HG03103 (cell line): ENCODE measurements around the gene ARHGEF16.

Experiments
- ATAC-seq: cut with Tn5 transposase; IDR thresholded peaks from one replicate; pipeline ENCODE4 v1.9.1; 2021; ENCODE audit warnings: low read depth; ENCODE audit not compliant: unreplicated experiment

The ARHGEF16 gene

DNA sequence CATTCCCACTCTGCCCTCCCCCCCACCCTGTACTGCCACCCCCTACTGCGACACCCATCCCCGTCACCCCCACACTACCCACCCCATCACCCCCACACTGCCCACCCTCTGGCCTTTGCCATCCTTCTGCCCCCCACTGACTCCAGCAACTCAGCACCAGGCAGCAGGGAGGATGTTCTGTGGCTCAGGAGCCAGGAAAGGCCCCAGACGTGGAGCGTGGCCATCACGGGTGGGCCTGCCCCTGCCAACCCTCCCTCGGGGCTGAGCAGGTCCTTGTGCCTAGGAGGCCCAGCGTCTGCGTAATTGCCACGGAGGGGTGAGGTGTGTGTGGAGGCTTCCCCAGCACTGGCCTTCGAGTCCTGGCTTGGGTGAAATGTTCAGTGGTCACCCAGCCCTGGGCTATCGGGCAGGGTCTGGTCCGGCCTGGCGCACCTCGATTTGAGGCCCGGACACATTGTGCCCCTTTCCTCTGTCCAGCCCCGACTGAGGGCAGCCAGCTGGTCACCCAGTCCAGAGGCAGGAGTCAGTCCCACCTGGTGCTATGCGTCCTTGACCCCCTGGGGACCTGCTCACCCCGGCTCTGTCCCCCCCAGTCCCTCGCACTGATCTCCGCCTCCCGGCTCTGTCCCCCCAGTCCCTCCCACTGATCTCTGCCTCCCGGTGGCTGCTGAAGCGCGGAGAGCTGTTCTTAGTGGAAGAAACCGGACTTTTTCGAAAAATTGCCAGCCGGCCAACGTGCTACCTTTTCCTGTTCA, 23.0 kb downstream of the ARHGEF16 start:
- no peak for ATAC-seq

DNA sequence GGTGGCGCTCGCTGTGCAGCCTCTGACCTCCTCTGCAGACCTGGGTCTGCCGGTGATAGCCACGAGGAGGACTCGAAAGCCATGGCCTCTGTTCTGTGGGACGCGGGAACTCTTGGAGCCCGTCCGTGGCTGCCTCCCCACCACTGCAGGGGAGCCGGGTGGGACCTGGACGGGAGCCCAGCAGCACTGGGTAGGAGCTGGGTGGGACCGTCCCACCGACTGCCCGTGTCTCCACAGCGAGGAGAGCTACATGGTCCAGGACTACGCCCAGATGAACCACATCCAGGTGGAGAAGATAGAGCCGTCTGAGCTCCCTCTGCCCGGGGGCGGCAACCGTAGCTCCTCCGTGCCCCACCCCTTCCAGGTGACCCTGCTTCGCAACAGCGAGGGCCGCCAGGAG, 23.7 kb downstream of the ARHGEF16 start:
- ATAC-seq, result no peak

DNA sequence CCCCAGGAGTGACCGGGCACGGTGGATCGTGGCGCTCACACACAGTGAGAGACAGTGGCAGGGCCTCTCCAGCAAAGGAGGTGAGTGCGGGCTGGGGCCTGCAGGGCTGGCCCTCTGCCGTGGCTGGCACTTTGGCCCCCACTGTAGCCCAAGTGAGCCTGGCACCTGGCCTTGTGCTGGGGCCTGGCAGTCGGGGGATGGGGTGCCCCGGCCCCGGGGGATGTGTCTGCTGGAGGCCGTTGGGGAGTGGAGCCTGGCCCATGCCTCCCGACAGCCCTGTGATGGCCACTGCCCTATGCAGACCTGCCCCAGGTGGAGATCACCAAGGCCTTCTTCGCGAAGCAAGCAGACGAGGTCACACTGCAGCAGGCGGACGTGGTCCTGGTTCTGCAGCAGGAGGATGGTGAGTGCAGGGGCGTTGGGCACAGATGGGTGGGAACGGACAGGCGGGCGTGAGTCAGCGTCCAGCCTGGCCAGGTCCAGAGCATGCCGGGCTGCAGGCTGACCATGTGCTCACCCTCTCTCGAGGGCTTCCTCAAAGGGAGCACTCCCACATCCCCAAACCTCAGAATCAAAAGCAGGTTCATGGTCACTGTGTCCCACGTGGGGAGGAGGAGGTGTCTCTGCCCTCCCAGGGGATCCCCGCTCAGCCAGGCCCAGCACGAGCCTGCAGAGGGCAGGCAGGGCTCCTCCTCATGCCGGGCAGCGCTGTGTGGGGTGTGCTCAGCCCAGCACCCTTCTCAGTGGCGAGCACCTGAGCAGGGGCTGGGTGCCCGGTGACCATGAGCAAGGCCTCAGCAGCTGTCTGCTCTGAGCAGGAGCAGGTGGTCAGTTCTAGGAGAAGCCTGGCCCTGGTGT, 25.3 kb downstream of the ARHGEF16 start:
- no peak for ATAC-seq

DNA sequence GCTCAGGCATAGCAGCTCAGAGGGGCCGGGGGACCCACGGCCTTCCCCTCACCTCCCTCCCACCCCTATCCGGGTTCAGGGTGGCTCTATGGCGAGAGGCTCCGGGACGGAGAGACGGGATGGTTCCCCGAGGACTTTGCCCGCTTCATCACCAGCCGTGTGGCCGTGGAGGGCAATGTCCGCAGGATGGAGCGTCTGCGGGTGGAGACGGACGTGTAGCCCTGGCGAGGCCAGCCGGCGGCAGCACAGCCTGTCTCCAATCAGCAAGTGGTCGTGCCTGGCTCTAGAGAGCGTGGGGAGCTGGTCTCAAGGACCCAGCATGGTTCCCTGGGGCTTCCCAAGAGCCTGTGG, 25.9 kb downstream of the ARHGEF16 start:
- ATAC-seq, result no peak

DNA sequence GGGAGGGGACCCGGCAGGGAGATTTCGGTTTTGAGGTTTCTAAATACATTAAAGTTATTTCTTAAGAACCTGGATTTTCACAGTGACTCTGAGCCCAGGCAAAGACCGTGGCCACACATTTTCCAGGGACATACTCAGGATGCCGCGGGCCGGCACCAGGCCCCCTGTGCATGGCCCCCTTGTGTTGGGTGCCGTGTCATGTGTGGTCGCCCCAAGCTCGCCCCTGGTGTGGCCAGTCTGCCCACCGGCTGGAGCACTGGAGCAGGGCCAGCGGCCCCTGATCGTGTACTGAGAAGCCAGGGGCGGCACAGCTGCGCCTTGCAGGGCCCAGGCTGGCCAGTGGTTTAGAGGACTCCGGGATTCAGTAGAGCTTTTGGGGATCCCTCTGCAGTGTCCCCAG, 26.6 kb downstream of the ARHGEF16 start:
- ATAC-seq, result no peak

DNA sequence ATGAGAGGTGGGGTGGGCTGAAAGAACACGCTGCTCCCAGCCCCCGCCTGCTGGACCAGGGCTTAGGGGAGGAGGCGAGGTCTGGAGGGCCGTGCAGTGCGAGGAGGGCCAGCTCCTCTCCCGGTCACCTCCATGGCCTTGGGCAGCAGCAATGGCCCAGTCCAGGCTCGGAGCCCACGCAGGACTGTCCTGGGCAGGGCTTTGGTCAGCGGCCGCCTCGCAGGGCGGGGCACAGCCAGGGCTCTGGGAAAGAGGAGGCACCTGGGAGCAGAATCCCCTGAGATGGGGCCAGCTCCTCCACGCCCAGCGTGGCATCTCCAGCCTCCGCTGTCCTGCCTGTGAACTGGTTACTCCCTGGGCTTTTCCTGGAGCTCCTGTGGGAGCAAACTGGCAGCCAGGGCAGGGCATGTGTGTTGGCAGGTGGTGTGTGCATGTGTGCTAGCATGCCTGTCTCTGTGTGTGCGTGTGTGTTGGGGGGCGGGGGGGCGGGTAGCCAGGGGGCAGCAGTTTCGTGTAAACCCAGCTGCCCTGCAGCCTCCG, 27.4 kb downstream of the ARHGEF16 start:
- ATAC-seq, result no peak

DNA sequence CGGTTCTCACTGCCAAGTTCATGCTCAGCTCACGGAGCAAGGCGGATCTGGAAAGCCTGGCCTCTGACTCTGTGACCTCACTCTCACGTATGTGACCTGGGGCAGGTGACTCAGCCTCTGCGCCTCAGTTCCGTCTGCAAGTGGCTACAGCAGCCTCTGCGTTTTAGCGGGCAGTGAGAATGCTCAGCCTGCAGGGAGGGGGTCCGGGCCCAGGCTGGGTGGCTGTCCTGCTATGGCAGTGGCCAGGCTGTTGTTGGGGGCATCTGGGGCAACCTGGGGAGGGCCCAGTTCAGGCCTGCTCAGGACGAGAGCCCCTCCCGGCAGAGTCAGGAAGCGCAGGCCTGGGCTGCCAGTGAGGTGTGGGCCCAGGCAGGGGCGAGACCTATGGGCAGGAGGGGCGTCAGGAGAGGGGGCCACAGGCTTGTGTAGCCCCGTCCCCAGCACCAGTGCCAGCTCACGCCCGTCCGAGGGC, 27.9 kb downstream of the ARHGEF16 start:
- no peak for ATAC-seq

DNA sequence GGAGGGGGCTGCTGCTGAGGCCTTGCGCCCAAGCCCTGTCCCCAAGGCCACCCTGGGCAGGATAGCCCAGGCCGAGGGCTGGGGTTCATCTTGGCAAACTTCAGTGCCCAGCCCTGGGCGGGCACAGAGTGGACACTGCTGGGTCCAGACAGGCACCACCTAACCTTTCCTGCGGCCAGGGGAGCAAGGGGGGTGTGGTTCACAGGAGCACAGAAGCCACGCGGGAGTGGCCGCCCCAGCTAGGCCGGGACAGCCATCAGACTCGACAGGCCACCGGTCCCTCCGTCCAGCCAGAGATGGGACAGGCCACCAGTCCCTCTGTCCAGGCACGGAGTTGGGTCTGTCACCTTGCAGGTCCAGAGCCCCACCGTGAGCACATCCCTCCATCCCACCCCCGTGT, 28.9 kb downstream of the ARHGEF16 start:
- ATAC-seq, result no peak

DNA sequence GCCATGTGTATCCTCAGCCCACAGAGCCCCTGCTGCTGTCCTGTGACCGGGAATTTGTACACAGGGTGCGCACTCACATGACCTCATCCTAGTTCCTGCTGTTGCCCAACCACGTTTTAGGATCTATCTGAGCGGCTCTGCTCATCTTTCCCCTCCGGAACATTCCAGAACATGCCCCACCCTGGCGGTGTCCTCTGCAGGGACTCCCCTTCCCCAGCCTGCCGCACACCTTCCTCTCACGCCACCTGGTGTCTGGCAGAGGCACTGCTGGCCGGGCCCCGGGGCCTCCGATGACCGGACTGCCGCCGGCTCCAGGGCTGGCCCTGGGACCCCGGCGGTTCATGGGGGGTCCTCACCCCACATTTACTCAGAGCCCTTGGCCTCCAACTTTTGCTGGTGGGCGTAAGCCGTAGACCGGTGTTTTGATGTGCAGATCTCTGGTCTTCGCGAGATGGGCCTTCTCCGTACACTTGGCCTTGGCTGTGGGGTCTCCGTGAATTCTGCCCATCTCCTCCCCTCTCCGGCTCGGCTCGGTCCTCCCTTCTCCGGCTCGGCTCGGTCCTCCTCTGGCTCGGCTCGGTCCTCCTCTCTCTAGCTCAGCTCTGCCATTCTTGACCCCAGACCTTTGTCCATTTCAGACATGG, 29.5 kb downstream of the ARHGEF16 start:
- ATAC-seq, result no peak

DNA sequence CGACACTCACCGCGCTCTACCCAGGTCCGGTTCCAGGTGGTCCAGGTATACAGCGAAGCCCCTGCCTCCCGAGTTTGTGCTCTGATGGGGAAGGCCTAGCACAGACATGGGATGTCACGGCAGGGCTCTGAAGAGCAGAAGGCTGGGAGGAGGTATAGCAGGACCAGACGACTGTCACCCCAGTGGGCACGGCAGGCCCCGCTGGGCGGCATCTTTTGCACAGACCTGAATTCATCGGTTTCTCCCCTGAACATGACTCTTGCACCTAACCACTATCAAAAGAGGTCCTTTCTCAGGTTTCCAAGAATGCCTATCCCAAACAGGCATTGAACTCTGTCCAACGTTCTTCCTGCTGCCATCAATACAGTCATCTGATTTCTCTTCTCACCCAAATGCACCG, 30.6 kb downstream of the ARHGEF16 start:
- no peak for ATAC-seq

DNA sequence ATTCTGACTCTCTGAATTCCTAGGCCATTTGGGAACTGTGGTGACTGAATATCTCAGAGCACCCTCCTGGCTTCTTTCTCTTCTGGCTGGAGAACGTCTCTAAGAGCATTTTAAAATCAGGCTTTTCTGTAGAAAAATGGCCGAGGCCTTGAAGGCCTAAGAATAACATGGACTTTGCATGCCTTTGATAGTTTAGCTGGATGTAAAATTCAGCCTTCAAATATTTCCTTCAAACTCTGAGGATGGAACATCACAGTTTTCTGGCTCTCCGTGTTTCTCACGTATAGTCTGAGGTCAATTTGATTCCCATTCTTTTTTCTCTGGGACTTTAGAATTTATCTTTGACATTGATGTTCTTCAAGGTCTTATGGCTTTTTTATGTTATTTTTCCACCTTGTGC, 34.0 kb downstream of the ARHGEF16 start:
- no peak for ATAC-seq

DNA sequence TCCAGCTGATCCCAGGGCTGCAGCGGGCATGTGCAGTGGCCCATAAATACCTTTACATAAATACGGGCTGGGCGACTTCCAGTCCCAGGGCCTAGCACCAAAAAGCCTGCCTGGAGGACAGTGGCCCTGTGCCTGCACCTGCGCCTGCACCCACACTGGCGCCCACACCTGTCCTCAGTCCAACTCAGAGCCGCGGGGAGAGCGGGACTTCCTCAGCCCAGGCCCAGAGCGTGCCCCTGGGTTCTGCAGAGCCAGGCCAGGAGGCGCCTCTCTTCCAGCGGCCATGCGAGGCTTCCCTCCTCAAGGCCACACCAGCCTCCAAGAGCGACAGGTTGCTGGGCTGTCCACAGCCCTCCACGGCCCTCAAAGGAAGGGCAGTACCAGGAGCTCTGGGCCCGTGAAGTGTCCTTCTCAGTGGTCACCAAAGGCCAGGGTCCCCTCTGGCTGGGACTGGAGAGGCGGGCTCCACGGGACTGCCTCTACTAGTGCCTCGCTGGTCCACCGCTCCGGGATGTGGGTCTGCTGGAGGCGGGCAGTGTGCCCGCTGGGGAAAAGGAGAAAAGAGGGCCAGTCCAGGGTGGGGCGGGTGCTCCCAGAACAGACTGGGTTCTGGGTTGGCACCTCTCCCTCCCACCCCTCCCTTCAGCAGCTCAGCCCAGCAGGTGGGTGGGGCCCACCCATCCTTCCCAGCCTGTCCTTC, 35.7 kb downstream of the ARHGEF16 start:
- ATAC-seq, result no peak

DNA sequence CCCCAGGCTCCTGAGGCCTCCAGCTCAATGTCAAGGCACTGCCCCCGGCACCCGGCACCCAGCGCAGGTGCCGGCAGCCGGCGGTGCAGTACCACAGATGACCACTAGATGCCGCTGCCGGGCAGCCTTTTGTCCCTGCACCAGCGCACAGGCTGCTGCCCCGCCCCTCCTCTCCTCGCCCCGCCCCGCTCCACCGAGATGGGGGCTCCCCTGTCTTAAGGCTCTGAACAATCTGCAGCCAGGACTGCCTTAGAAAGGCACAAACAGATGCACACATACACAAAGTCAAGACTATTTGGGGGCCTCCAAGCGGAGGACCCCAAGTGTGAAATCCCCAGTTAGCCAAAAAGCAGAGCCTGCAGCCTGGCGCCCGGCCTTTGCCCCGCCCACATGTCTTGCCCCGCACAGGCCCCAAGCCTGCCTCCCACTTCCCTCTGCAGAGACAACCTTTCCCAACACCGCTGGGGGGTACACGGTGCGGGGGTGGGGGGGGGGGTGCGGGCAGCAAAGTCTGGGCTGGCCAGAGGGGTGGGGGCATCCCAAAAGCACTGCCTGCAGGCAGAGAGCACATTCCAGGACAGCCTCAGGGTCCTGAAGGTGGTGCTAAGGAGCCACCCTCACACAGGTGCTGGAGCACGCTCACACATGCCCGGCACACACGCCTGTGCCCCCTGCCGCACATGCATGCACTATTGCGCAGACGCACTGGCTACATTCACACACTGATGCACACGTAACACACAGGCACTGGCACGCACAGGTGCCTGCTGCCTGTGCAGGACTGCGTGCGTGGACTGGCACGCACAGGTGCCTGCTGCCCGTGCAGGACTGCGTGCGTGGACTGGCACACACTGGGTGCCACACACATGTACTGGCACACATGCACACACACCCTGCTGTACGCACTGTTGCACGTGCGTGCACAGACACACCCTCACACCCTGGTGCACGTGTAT, 37.1 kb downstream of the ARHGEF16 start:
- ATAC-seq, result no peak

DNA sequence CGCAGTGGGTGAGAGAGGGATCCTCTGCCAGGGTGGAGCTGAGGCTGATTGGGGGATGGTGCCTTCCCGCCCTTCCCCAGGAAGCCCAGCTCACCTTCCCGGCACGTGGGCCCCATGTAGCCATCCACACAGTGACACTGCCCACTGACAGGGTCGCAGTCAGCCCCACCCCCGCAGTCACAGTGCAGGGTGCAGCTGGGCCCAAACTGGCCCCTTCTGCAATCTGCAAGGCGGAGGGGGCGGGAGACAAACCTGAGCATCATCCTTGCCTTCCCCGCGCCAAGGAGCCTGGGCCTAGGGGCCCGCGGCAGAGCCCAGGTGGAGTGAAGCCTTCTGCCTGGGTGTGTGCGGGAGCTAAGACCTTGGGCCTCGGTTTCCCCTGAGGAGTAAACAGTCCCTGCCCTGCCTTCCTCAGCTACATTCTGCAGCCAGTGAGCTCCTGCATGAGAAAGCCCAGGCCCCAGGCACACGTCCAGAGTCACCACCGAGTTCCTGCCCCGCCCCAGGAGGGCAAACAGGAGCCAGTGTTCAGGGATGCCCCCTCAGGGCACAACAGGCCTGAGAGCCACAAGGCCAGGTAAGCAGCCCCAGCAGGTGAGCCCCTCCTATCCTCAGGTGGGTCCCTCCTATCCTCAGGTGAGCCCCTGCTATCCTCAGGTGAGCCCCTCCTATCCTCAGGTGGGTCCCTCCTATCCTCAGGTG, 38.2 kb downstream of the ARHGEF16 start:
- ATAC-seq, result no peak

DNA sequence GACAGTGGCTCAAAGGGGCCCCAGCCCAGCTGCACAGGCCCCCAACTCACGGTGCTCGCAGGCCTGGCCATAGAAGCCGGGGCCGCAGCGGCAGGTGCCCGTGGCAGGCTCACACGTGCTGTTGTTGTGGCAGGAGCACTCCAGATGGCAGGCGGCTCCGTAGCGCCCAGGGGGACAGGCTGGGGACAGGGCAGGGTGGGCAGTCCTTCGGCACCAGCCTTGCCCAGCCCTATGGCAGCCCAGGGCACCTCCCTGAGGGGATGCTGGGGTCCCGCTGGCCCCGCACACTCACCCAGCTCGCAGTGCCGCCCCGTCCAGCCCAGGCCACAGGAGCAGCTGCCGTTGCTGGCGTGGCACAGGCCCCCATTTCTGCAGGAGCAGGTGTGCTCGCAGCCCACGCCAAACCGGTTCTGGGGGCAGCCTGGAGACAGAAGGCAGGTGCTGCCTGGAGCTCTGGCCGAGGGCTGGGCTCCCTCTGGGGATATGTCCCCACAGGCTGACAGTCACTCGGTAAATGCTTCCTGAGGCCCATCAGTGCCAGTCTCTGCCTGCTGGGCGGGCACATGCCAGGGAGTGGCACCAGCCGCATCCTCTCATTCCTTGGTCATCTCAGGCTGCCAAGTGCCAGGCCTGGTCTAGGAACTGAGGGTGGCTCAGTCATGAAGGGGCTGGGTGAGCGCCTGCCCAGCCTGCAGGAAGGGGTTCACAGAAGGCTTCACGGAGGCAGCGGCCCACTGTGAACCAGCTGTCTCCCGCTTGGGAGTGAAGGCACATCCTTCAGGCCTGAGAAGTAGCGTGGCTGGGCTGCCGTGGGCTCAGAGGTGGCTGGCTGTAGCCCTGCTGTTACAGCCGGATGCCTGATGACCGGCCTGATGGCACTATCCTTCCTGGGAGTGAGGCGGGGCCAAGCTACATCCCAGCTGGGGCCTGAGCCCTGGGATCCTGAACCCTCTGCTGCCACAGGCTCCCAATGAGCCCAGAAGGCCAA, 40.1 kb downstream of the ARHGEF16 start:
- ATAC-seq, result no peak

DNA sequence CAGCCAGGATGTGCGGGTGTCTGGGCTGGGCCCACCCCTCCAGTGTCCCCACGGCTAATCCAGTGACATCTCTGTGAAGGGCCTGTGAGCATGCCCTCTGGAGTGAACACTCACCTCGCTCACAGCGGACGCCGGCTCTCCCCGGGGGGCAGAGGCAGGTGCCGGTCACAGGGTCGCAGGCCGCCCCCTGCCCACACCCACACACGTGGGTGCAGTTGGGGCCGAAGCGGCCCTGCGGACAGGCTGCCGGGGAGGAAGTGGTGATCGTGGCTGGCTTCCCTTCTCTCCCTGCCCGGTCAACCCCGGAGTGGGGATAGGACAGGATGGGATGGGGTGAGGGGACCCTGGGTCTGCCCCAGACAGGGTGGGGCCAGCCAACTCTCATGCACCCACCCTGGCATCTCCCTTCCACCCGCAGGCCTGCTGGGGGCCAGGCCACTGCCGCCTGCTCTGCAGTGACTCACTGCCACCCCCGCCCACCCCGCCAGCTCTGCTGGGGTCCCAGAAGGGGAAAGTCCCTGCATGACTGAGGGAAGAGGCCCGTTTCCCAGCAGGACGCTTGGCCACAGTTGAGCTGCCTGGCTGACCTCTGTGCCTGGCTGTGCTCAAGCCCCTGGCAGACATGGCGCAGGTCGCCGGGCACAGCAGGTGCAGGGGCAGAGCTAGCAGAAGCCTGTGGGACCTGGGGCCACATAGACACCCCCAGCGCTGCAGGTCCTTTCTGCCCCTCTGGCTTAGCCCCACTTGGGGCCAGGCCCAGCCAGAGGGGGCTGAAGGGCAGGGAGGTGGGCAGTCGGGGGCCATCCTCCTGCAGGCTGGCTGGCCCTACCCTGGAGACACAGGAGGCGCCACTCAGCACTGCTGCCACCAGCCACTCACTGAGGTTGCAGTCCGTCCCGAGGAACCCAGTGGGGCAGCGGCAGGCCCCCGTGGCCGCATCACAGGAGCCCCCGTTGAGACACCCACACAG, 41.6 kb downstream of the ARHGEF16 start:
- ATAC-seq, result no peak

DNA sequence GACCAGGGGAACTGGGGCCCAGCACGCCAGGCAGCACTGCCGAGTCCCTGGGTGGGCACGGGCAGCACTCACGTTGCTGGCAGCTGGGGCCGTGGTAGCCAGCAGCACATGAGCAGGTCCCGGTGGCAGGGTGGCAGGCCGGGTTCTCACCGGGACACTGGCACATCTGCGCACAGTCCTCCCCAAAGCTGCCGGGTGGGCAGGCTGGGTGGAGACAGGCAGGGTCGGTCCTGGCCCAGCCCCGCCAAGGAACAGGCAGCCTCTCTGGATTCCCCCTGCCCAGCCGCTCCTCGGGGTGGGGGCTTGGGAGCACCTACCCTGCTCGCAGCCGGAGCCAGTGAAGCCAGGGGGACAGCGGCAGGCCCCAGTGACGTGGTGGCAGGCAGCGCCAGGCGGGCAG, 42.5 kb downstream of the ARHGEF16 start:
- ATAC-seq, result no peak
